Body of pancreas (tissue), 4 donors: Measurements from ENCODE around the gene KNTC1. TPM values are rescaled to one million over a fixed set of nuclear protein-coding genes. Genes with fewer than 3 reads are reported as not detected.

ENCODE experiments used
- ATAC-seq: fragments of 150-250 bp; one replicate; pipeline ENCODE4 v1.9.1; 2016
- DNase-seq, 4 donors: peaks; one replicate each; pipeline ENCODE4 v3.0.0-alpha.2; 2019
- H3K27ac ChIP-seq, 4 donors: fragments of 200-600 bp; sonication (generic); 1 replicate in 3 of 4; 2 replicates in 1 of 4; pipeline versions ENCODE4 v1.5.1 to v1.6.1; 2016 to 2019; ENCODE audit warnings: mild to moderate bottlenecking in 1 of 4, mixed read lengths in 1 of 4, moderate library complexity in 1 of 4
- H3K27me3 ChIP-seq, 2 donors: fragments of 200-600 bp; sonication (generic); one replicate each; pipeline ENCODE4 v1.6.0; 2016; ENCODE audit warnings: mild to moderate bottlenecking in 1 of 2
- H3K36me3 ChIP-seq, 2 donors: fragments of 200-600 bp; sonication (generic); replicated peaks in 1 of 2; 2 replicates each; pipeline ENCODE4 v1.5.1; 2016; ENCODE audit warnings: low read depth in 2 of 2; ENCODE audit not compliant: insufficient read depth in 1 of 2
- H3K4me1 ChIP-seq: fragments of 200-600 bp; sonication (generic); one replicate; pipeline ENCODE4 v1.6.0; 2016
- H3K4me3 ChIP-seq, 2 donors: fragments of 200-600 bp; sonication (generic); 1 replicate in 1 of 2; 2 replicates in 1 of 2; pipeline ENCODE4 v1.5.1; 2016 to 2019
- H3K9me3 ChIP-seq, 3 donors: fragments of 200-600 bp; sonication (generic); 1 replicate in 2 of 3; 2 replicates in 1 of 3; pipeline ENCODE4 v1.5.1; 2016
- POLR2A ChIP-seq, 3 donors: fragments of 450-650 bp; IDR thresholded peaks; one replicate each; pipeline ENCODE4 v1.6.1; 2016; ENCODE audit warnings: antibody characterized with exemption in 3 of 3, mild to moderate bottlenecking in 2 of 3
- WGBS, 2 donors: methylation state at CpG; one replicate each; pipeline ENCODE4 v1.1.5; 2017; 5-methylcytosine and 5-hydroxymethylcytosine counted together
- intact Hi-C: fragments of 100-400 bp; cut with DNase I; formaldehyde crosslinking; loops from one replicate; pipeline ENCODE4 v1.15.1; 2023
- total RNA-seq, 2 donors: library from RNA; depleted of rRNA; stranded (reverse); fragments of >200 nt; gene quantifications; one replicate each; pipeline ENCODE4 v1.1.0, GENCODE V29; 2016
- TF ChIP-seq, protein P1 (sequence below), 7 experiments: fragments of 450-650 bp in 4 of 7; fragments of 200-600 bp in 3 of 7; sonication (generic) in 3 of 7; IDR thresholded peaks; one replicate each; pipeline ENCODE4 v1.5.1; 2016 to 2019; ENCODE audit warnings: antibody characterized with exemption in 7 of 7

The KNTC1 gene
- total RNA-seq, 2 donors from 2014 or later: 6.6 to 8.3 TPM

DNA sequence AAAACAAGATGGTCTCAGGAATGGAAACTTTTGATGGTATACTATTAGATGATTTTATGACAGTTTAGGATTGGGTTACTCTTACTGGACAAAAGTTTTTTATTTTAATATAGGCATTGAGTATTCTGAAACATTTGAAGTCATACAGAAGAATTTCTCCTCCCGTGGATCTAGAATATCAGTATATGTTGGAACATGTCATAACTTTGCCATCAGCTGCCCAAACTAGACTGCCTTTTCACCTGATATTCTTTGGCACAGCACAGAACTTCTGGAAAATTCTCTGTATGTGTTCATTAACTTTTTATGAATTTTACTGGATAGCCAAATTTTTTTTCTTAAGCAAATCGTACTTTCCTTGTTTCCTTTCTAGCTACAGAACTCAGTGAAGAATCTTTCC is 75.4 kb downstream of the KNTC1 start:
- ATAC-seq: no peak
- Histone ChIP-seq H3K36me3 (no peaks in the 10 kb centered on the region), H3K27ac (no peak overlapping the region), H3K4me1 (no peaks in the 10 kb centered on the region), H3K9me3 (no peaks in the 10 kb centered on the region), H3K27me3 (no peaks in the 10 kb centered on the region), H3K4me3 (no peak overlapping the region)
- intact Hi-C loops: no loop called here
- DNase-seq: no peak
- 89 to 93% methylated on average over 2 of the region's 2 CpGs for WGBS, 2 donors
- TF ChIP-seq, protein P1, sequence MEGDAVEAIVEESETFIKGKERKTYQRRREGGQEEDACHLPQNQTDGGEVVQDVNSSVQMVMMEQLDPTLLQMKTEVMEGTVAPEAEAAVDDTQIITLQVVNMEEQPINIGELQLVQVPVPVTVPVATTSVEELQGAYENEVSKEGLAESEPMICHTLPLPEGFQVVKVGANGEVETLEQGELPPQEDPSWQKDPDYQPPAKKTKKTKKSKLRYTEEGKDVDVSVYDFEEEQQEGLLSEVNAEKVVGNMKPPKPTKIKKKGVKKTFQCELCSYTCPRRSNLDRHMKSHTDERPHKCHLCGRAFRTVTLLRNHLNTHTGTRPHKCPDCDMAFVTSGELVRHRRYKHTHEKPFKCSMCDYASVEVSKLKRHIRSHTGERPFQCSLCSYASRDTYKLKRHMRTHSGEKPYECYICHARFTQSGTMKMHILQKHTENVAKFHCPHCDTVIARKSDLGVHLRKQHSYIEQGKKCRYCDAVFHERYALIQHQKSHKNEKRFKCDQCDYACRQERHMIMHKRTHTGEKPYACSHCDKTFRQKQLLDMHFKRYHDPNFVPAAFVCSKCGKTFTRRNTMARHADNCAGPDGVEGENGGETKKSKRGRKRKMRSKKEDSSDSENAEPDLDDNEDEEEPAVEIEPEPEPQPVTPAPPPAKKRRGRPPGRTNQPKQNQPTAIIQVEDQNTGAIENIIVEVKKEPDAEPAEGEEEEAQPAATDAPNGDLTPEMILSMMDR (IDR thresholded peaks at IDR 0.05): no peak
- no peak for TF ChIP-seq POLR2A (IDR thresholded peaks at IDR 0.05)

DNA sequence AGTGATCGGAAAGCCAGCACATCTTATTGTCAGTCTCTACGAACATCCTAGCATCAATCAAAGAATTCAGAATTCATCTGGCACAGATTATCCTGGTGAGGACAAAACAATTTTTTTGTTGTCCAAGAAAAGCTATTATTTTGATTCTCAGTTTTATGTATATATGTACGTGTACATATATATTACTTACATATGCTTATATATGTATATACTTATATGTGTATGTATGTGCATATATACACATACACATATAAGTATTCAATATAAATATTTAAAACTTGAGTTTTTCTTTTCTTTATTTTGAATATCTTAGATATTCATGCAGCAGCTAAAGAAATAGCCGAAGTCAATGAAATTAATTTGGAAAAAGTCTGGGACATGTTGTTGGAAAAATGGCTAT is 77.9 kb downstream of the KNTC1 start:
- no peak for ATAC-seq
- DNase-seq: no peak
- whole genome bisulfite sequencing, 2 donors: 98 to 99% methylated on average over 4 of the region's 4 CpGs
- Histone ChIP-seq H3K9me3 (no peaks in the 10 kb centered on the region), H3K27me3 (no peaks in the 10 kb centered on the region), H3K36me3 (no peaks in the 10 kb centered on the region), H3K4me3 (no peak overlapping the region), H3K27ac (no peak overlapping the region), H3K4me1 (no peaks in the 10 kb centered on the region)
- TF ChIP-seq POLR2A (IDR thresholded peaks at IDR 0.05): no peak
- TF ChIP-seq, protein P1 (IDR thresholded peaks at IDR 0.05): no peak
- intact Hi-C loops: no loop called here

DNA sequence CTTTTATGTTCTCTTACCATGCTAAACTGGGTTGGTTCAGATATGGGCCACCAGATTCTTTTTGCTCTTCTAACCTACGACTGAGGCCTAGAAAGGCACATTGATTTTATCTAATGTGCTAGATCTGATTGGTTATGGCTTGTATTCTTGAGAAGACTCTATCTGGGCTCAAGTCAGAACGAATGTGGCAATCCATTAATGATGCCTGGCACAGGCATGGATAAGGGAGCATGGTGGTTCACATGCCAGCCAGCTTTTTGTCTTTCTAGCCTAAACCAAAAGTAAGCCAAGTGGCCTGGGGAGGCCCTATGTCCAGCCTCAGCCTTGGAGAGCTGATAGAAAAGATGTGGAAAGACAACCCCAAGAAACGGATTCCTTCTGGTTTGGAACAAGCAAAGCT is 82.7 kb downstream of the KNTC1 start:
- no peak overlapping the region for H3K27ac ChIP-seq
- H3K9me3 ChIP-seq: no peaks in the 10 kb centered on the region
- intact Hi-C loops: no loop called here
- no peak overlapping the region for H3K4me3 ChIP-seq
- no peaks in the 10 kb centered on the region for H3K27me3 ChIP-seq
- peaks cover 0 to 5% of the 10 kb centered on the region in 2 donors for H3K36me3 ChIP-seq
- WGBS, 2 donors: 60 to 75% methylated on average over 3 of the region's 3 CpGs
- DNase-seq (no peak), ATAC-seq (no peak)
- TF ChIP-seq, protein P1 (IDR thresholded peaks at IDR 0.05): no peak
- no peak for TF ChIP-seq POLR2A (IDR thresholded peaks at IDR 0.05)
- no peaks in the 10 kb centered on the region for H3K4me1 ChIP-seq

DNA sequence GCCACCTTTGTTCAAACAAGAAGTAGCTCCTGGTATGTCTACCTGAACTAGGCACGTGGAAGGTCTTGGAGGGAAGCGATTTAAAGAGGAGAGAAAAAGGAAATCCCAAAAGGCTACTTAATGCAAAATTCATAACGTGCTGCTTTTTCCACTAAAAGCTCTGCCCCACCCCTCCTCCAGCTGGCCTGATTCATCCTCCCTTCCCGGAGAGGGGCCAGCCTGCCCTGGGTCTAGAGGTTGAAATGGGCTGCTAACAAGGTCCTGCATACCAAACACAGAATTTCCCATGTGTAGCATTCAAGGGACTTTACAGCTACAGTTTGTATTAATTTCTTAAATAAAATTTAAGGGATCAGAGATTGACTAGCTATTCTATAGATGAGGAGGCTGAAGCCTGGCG is 83.2 kb downstream of the KNTC1 start:
- H3K27me3 ChIP-seq: no peaks in the 10 kb centered on the region
- no peak for TF ChIP-seq POLR2A (IDR thresholded peaks at IDR 0.05)
- TF ChIP-seq, protein P1 (IDR thresholded peaks at IDR 0.05): no peak
- no peak overlapping the region for H3K4me3 ChIP-seq
- peaks cover 0 to 5% of the 10 kb centered on the region in 2 donors for H3K36me3 ChIP-seq
- H3K4me1 ChIP-seq: no peaks in the 10 kb centered on the region
- DNase-seq (no peak), ATAC-seq (no peak)
- H3K27ac ChIP-seq: no peak overlapping the region
- 89 to 91% methylated on average over 5 of the region's 5 CpGs for WGBS, 2 donors
- intact Hi-C loops: no loop called here
- no peaks in the 10 kb centered on the region for H3K9me3 ChIP-seq

DNA sequence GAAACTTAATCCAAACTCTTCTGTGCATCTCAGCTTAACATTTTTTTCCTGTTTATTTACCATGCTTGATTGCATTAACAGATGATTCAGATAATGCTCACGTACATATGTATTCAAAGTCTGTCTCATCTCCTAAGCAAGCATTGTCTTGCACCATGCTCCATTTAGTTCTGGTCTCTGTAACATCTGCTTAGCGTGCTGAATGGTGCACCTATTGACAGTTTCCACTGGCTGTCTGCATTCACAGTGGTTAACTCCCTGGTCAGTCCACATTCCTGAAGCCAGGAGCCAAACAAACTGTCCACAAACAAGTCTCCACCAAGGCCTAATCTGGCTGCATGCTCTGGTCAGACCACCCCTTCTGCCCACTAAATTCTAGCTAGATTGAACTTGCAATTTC is 83.9 kb downstream of the KNTC1 start:
- Histone ChIP-seq H3K27me3 (no peaks in the 10 kb centered on the region), H3K4me1 (no peaks in the 10 kb centered on the region), H3K36me3 (peaks cover 0 to 5% of the 10 kb centered on the region in 2 donors), H3K9me3 (no peaks in the 10 kb centered on the region), H3K27ac (no peak overlapping the region), H3K4me3 (no peak overlapping the region)
- no peak for TF ChIP-seq POLR2A (IDR thresholded peaks at IDR 0.05)
- TF ChIP-seq, protein P1 (IDR thresholded peaks at IDR 0.05): no peak
- DNase-seq (no peak), ATAC-seq (no peak)
- intact Hi-C loops: no loop called here
- 74 to 86% methylated on average over 2 of the region's 2 CpGs for WGBS, 2 donors
